Effector CD8-positive, alpha-beta T cell (primary cell): ENCODE data around the gene ALLC.
"Not testable (repeated sequence)": the region's sequence is repeated elsewhere in the genome, so short reads cannot be mapped to it uniquely, and the experiment has no call there.

Experiments used
- DNase-seq: peaks from one replicate; lab custom pipeline; 2025; lab: John Stamatoyannopoulos, UW

The ALLC gene

DNA sequence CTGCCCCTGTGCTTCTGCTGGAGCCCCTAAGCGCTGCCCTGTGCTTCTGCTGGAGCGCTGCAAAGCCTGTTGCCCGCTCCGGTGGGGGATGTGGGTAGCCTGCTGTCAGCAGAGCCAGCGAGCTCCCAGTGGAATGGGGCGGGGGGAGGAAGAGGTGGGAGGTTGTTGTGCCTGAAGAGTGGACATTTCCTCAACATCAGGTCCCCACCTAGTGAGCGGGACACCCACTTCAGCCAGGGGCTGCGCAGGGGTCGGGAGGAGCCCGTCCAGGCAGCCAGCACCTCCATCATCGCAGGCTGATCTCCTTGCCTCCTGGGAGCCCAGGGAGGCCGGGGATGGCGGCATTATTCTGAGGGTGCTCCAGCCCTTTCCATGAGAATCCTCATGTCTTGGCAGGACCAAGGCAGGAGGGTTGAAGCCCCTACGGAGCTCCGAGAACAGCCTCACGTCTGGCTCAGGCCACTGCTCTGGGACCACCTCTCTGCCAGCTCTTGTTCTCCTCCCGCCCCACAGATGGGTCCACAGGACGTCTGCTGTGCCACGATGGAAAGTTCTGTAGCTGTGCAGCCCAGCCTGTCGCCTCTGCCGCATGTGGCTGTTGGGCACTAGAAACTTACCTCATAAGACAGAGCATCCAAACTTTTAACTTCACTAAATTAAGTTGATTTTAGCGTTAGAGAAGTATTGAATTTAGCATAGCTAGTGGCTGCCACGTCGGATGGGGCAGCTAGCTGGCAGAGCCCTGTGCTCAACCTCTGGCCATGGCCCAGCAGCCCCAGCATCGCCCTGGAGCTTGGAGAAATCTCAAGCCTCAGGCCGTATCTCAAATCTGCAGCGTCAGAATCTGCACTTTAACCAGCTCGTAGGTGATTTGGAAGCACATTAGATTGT, 1.9 kb upstream of the ALLC start:
- no peak for DNase-seq

DNA sequence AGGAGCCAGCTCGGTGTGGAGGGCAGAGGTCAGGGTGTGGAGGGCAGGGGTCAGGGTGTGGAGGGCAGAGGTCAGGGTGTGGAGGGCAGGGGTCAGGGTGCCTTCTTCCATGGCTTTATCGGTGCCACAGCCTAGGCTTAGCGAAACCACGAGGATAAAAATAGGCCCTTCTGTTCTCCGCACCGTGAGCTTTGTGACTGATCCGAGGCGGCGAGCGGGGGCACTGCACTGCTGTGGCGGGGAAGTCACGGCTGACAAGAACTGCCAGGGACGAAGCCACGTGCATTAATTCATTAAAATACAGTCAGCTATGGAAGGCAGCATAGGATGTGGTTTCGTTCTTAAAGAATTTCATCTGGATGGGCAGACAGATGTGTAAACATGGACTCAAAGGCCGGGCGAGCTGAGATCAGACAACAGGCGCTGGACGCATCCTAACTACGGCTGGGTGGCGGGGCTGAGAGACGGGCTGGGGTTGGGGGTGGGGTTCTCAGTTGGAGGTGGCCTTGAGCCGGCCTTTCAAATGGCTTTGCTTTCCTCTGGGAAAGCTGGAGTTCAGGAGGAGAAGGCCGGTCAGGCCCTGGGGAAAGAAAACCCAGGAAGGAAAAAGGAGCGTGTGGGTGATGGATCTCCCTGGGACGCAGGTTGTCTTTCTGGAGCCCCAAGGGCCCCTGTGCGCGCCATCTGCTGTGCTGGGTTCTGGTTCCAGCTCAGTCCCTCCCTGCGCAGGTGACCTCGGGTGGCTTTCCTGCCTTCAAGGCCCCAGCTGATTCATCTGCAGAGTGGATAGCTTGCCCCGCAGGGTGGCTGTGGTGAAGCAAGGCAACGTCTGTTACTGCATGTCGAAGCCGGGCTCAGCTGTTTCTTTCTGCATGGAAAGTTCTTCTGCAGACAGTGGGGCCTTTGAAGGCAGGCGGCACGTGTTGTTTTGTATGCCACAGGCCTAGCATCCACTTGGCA, 958 bp upstream of the ALLC start:
- DNase-seq: no peak

DNA sequence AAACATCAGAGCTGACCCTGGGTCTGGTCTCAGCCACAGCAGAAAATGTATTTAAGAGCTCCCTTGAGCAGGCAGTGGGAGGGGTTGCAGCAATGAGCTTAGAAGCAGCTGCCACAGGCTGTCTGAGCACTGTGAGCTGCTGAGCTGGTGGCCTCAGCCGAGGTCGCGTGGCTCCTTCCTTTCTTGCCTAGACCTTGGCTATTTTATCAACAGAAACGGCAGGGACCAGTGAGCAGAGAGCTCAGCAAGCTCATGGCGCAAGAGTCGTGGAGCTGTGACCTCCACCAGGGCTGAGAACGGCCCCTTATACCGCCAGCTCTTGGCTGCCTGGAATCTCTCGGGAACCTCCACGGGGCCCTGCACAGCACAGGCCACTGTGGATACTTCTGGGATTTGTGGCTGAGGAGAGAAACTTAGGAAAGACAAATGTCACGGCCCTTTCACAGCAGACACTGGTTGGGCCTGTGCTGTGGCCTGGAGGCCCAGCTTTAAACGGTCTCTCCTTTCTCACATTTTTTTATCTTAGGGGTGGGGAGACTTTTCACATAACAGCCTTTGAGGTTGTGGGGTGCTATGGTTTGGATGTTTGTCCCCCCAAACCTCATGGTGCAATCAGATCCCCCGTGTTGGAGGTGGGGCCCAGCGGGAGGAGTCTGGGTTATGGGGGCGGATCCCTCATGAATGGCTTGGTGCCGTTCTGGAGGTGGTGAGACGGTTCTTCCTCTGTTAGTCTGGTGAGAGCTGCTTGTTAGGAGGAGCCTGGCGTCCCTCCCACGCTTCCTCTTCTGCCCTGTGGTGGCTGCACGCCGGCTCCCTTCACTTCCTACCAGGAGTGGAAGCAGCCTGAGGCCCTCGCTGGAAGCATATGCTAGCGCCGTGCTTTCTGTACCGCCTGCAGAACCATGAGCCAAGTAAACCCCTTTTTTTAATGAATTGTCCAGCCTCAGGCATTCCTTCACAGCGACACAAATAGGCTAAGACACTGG, 1.7 kb downstream of the ALLC start:
- no peak for DNase-seq

DNA sequence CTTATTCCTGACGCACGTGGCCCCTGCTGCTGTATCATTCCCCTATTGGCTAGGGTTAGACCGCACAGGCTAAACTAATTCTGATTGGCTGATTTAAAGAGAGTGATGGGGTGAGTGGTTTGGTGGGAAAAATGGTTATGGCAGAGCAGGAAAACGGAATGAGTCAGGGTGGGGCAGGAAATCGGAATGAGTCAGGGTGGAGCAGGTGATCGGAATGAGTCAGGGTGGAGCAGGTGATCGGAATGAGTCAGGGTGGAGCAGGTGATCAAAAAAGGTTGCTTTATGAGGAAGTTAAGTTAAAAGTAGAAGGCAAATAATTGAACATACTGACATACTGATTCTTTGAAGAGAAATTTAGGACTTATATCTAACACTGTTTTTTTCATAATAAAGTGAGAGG, 2.6 kb downstream of the ALLC start:
- DNase-seq: not testable (repeated sequence)

DNA sequence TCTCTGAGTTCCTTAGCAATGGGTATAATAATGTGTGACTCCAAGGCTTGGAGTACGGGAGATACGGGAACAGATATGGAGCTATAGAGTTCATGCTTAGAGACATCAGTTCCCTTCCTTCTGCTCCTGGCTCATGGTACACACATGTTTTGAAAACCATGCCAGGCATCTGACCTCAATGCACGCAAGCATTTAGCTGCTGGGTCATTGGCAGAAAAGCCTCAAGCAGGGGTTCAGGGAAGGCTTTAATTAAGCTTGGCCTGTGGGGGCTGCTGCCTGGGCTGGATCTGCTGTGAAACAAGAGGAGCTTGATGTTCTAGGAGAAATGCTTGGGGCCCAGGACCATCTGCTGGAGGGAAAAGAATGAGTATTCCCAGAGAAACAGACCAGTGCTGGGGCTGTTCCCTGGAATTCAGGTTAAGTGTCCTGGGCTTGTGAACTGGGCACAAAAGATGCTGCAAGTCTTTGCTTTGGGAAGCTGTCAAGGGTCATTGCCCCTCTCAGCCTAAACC, 3.2 kb downstream of the ALLC start:
- no peak for DNase-seq

DNA sequence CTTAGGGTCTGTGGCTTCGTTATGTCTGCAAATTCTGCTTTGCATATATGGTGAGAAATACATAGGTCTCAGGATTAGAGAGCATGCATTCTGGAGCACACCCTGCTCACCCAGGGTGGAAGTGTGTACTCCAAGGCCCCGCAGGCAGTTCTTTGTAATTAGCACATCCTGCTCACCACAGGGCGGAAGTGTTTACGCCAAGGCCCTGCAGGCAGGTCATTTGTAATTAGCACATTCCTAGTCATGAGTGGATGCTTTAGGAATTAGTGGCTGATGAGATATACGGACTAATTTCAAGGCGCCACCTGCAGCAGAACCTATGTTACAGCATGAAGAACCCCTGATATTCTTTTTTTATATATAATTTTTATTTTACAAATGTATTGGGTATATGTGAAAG, 4.2 kb downstream of the ALLC start:
- no peak for DNase-seq

DNA sequence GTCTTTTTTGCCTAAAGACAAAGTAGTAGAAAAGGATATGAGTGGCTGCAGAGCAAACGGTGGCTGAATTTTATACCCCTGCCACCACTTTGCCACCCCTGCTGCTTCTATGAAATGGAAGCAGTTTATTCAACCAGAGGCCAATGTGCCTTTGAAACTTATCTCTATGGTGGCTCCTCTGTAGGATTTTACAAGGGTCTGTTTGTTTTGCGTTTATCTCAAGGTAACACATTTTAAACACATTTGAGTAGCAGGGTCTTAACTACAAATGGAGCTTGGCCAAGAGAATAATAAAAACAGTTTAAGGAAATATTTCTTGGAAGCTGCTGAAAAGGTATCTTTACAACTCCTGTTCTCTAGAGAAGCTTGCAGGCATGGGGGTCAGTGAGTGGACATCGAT, 6.1 kb downstream of the ALLC start:
- DNase-seq: no peak

DNA sequence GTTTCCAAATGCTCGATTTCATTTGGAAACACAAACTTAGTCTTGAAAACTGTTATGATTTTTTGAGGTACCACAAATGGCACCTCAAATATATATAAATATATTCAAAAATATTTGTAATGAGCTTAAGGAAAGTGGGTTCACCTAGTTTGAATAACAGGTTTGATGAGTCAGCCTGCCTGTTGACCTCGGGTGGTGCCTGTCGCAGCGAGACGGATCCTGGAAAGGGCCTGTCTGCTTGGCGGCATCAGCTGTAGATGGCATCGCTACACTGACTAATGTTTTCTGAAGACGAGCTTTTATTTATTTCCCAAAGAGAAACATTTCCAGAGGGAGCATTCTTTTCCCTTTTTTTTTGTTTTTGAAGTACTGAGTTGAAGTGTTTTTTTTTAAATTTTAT, 6.9 kb downstream of the ALLC start:
- no peak for DNase-seq

DNA sequence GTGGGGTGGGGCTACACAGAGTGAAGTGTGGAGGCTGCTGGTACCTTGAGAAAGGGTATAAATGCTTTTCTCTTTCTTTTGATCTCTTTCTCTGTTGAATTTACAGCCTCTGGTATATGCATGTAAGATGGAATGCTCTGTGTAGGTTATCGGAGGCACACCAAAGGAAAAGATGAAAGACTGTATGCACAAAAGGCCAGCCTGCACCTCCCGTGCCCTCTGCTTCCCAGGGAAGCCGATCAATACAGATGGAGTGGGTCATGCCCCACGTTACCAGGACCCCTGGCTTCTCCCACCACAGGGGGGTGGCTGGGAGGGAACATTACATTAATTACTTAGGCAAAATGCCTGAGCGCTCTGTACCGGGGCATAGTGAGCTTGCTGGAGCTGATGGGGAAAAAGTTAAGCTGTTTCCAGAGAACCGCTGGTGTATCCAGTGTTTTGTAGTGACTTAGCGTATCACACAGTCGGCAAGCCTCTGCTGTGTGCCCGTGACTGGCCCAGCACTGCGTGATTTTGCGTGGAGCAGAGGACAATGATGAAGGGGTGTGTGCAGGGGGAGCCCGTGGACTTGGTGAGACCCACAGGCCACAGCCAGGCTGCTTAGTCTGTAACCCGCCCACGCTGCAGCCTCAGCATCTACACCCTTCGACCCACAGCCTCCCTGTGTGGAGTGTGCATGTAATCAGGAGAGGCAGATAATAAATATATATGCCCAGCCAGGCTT, 8.0 kb downstream of the ALLC start:
- no peak for DNase-seq

DNA sequence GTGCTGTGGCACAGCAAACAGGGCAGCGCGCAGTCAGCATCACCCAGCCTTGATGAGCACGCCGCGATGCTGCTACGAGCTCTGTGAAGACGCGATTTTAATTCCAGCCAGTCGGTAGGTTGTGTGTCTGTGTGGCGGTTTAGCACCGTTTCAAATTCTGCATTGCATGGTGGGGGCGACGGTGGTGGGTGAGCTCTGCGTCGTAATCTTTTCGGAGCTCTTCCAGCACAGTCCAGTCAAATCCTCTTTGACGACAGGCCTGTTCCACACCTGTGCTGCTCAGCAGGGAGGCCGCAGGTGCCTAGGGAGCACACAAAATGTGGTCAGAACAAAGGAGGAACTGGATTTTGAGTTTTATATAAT, 8.6 kb downstream of the ALLC start:
- DNase-seq: no peak

DNA sequence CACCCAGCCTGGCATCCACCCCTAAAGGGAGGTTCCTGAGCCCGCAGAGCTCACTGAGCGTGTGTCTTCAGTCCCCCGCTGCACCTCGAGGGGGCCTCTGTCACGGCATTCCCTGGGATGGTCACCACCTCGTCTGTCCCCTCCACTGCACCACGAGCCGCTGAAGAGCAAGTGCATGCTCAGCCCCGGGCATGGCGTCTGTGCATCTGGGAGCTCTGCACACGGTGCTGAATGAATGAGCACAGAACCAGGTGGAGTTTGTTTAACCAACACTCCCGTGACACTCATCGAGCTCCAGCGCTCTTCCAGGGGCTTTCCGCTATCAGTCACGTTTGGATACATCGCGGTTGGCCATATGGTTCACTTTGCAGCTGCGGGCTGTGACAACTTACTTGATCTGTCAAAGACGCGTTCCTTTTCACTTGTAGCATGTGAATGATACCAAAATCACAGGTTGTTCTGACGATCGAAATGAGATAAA, 9.2 kb downstream of the ALLC start:
- DNase-seq: no peak

DNA sequence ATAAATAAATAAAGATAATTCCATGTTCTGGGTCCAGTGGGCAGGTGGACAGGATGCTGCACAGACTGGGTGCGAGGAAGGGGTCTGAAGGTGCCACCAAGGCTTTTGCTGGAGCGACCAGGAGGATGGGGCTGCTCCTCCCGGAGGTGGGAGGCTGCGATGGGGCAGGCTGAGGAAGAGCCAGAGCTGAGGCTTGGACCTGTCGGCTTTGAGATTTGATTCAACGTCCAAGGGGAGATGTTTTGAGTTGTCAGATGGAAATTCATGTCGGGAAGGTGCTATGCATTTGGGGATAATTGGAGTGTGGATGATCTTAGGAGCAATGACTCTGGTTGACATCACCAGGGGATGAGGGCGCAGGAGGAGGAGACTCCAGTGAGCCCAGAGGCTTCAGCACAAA, 11.7 kb downstream of the ALLC start:
- no peak for DNase-seq

DNA sequence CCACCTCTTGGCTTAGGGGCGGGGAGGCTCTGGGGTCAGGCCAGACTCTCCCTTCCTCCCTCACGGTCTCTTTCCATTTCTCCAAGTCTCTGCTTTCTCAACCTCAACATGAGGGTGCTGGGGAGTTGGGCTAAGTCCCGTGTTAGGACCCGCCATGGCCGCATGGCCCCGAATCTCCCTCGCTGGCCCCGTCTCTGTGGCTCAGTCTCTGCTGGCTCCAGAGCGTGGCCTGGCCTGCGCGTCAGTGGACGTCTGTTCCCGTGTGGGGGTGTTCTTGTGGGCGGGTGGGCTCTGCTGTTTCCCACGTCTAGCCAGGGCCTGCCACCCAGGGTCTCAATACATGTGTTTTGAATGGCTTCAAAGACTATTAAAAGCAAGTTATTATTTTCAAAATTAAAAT, 12.4 kb downstream of the ALLC start:
- no peak for DNase-seq

DNA sequence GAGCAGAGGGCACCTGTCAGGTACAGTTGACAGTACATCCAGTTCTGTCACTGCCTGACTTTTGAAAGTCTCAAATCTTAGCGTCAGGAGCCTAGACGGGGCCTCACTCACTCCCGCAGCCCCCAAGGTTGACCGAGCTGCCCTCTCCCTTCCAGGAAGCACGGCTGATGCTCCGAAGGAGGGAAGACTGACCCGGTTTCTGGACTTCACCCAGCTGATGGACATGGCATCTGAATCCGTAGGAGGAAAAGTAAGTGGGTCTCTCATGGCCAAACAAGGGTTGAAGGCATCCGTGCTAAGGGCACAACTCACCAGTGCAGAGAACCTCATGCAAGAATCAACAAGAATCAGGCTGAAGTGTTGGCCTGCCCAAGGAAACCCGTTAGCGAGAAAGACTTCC, 12.9 kb downstream of the ALLC start:
- no peak for DNase-seq

DNA sequence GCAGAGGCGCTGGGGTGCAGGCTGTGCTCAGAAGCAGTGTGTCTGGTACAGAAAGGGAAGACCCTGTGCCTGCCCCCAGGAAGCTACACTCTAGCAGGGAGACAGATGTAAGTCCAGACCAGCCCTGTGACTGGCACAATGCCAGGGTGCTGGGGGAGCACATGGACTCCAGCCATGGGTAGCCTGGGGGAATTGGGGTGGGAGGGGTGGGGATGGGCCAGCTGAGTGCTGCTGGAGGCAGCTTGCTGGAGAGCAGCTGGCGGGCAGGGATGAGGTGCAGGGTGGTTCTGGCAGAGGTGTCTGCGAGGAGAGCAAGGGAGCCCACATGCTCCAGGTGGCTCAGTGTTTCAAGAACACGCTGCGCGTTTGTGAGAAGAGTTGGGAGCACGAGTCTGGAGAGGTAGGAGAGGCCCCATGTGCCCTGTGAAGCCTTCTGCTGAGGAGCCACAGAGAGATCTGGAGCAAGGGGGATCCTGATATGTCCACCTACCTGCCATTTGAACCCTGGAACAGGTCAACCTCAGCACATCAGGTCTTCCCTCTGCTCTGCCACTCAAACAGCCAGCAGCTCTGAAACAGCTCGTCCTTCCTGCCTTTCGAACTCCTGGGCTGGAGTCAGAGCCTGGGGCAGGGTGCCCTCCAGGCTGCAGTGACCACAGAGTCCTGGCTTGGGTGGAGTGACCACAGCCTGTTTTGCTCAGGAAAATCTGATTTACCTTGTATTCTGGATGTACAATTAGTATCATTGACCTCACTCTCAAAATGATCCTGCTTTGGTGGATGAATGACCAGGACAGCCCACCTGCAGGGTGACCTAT, 15.1 kb downstream of the ALLC start:
- no peak for DNase-seq

DNA sequence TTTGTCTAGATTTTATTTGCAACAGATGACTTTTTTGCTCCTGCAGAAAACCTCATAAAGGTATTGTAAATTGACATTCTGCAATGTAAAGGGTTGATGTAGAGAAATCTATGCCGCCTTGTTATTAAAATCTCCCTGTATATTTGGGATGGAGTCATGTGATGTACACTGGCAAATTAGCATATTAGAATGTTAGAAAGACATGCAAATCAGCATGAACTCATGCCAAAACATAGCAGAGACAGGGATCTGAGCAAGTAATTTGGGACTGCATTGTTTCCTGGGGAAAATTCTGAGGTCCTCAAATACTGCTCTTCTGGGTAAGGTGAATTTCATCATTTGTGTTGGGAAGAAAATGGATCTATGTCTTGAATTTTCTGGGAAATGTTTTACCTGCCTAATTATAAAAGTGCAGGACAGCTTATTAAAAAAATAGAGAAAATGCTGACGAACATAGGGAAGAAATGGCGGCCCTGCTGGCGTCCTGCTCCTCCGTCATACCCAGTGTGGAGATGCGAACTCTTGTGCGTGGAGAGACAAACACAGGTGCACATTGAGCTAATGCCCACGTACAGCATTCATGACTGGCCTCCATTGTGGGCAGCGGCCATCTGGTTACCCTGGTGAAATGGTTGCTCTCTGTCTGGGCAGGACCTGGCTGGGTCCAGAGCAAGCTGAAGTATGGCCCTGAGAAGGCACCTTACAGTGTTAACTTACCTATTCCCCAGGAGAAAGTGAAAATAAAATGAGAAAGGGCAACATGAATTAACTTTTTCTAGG, 16.3 kb downstream of the ALLC start:
- no peak for DNase-seq

DNA sequence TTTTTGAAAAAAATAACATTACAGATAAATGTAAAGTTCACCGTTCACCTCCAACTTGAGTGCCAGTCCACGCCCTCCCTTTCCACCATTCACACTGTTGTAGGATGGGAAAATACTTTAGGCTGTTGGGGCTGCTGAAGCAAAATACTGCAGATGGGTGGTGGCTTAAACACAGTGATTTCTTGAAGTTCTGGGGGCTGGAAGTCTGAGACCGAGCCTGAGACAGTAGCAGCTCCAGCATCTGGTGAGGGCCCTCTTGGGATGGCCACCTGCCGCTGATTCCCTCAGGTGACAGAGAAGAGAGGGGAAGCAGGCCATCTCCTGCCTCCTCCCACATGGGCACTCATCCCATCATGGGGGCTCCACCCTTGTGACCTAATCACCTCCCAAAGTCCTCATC, 17.7 kb downstream of the ALLC start:
- no peak for DNase-seq

DNA sequence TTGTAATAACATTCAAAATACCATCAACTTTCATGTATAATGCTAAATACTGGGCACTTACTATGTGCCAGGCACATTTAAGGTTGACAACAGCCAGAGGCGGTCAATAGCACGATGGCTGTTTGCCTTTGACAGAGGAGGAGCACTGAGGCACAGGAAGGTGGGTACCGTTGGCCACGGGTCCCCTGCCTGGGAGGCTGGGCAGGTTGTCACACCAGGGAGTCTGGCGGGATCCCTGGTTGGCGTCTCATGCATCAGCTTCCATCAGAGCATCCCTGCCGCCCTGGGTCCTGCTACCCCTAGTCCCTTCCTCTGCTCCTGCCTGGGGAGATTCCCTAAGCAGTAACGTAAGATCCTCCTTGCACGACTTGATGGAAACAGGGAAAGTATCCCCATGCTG, 19.4 kb downstream of the ALLC start:
- no peak for DNase-seq

DNA sequence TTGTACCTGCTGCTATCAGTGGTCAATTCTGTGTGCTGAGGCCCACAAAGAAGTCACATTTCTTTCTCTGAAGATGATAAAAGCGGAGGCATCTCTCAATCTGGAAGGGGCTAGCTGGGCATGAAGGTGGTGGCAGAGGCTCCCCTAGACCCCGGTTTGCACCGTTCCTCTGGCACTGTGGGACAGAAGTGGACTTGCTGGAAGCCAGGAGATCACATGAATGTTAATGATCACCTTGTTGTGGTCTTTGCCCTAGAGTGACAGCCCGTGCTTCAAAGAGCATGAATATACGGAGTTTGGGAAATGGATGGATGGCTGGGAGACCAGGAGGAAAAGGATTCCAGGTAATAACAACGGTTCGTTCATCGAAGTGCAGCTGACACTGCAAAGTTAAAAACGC, 20.2 kb downstream of the ALLC start:
- no peak for DNase-seq
